K562 (cell line): Measurements from ENCODE around the gene TIMP2. TPM values are rescaled to one million over a fixed set of nuclear protein-coding genes. Genes with fewer than 3 reads are reported as not detected.
A peak's percentile ranks its signal among the peaks of the same experiment; 100 is the strongest.

Source experiments
- ATAC-seq: fragments of 200-7000 bp; cut with Tn5 transposase; 3 replicates; pipeline ENCODE4 v1.9.1; 2020; ENCODE audit warnings: moderate library complexity
- BruUV-seq: library from RNA; stranded (reverse); fragments of 400-500 nt; replicated peaks from 2 replicates; lab custom pipeline; 2021; lab: Mats Ljungman, UMichigan
- CTCF ChIA-PET: fragments of 300-600 bp; formaldehyde crosslinking; extraction: SDS; loops from one replicate; lab custom pipeline; 2021; ENCODE audit warnings: low intra/inter-chr PET ratio; lab: Yijun Ruan, JAX
- POLR2A ChIA-PET: fragments of 300-600, 350-650 bp; sonication (Branson Sonifier 250); formaldehyde crosslinking; extraction: SDS; loops from one replicate; lab custom pipeline; 2021; ENCODE audit warnings: antibody characterized with exemption, inconsistent platforms; lab: Yijun Ruan, JAX
- DNase-seq, 4 experiments: peaks; one replicate each; pipeline versions ENCODE4 v3.0.0 to v3.0.0-alpha.2; 2011 to 2018; ENCODE audit warnings: low spot score in 3 of 4, mixed read lengths in 3 of 4; ENCODE audit errors: extremely low read depth in 1 of 4
- FAIRE-seq: peaks from 2 replicates; lab custom pipeline; 2011; peaks lifted over from hg19 to GRCh38; lab: Jason Lieb, UNC
- H2AFZ ChIP-seq: 2 replicates; pipeline ENCODE4 v1.6.0; 2011; ENCODE audit warnings: low read depth, low read length, control low read depth, inconsistent platforms
- H3K27ac ChIP-seq: fragments of 200-600 bp; 3 replicates; pipeline ENCODE4 v1.8.0; 2011; ENCODE audit warnings: low read depth, mild to moderate bottlenecking, control low read depth, inconsistent platforms, low read length, moderate library complexity, mixed read lengths; ENCODE audit errors: extremely low read depth
- H3K27me3 ChIP-seq, 2 experiments: fragments of 300-600 bp in 1 of 2; 2 replicates in 1 of 2; 3 replicates in 1 of 2; pipeline versions ENCODE4 v1.6.0 to v1.8.0; 2011; ENCODE audit warnings: inconsistent platforms in 2 of 2, low read length in 2 of 2, mild to moderate bottlenecking in 1 of 2, mixed read lengths in 1 of 2, moderate library complexity in 1 of 2; ENCODE audit not compliant: control insufficient read depth in 2 of 2, insufficient read depth in 2 of 2
- H3K36me3 ChIP-seq: fragments of 300-600 bp; 3 replicates; pipeline ENCODE4 v1.8.0; 2011; ENCODE audit warnings: mild to moderate bottlenecking, low read length, inconsistent platforms; ENCODE audit not compliant: control insufficient read depth, insufficient read depth
- H3K4me1 ChIP-seq, 2 experiments: fragments of 200-600 bp in 1 of 2; replicated peaks in 1 of 2; 2 replicates in 1 of 2; 3 replicates in 1 of 2; pipeline versions ENCODE4 v1.5.1 to v1.8.0; 2011; ENCODE audit warnings: inconsistent platforms in 2 of 2, low read length in 2 of 2, mild to moderate bottlenecking in 1 of 2, mixed read lengths in 1 of 2, moderate library complexity in 1 of 2; ENCODE audit not compliant: control insufficient read depth in 2 of 2, insufficient read depth in 2 of 2
- H3K4me2 ChIP-seq: 2 replicates; pipeline ENCODE4 v1.6.1; 2011; ENCODE audit warnings: low read length, control low read depth, inconsistent platforms, mixed read lengths; ENCODE audit not compliant: insufficient read depth
- H3K4me3 ChIP-seq: fragments of 200-600 bp; sonication (generic), shearing (Covaris generic); 2 replicates; pipeline ENCODE4 v1.5.1; 2016; ENCODE audit warnings: control low read depth, inconsistent platforms
- H3K79me2 ChIP-seq: fragments of 200-600 bp; 3 replicates; pipeline ENCODE4 v1.8.0; 2011; ENCODE audit warnings: low read length, inconsistent platforms; ENCODE audit not compliant: control insufficient read depth, insufficient read depth
- H3K9ac ChIP-seq, 2 experiments: 2 replicates each; pipeline versions ENCODE4 v1.6.0 to v1.6.1; 2011; ENCODE audit warnings: low read depth in 2 of 2, low read length in 2 of 2, control low read depth in 1 of 2, inconsistent platforms in 1 of 2, mild to moderate bottlenecking in 1 of 2, mixed read lengths in 1 of 2; ENCODE audit not compliant: insufficient read depth in 1 of 2
- H3K9me1 ChIP-seq: one replicate; pipeline ENCODE4 v1.6.0; 2011; ENCODE audit warnings: inconsistent platforms, mild to moderate bottlenecking, low read length, moderate library complexity; ENCODE audit not compliant: control insufficient read depth, insufficient read depth
- H3K9me3 ChIP-seq: replicated peaks from 2 replicates; pipeline ENCODE4 v1.5.1; 2011; ENCODE audit warnings: low read depth, low read length, inconsistent platforms; ENCODE audit not compliant: control insufficient read depth, insufficient read depth
- H4K20me1 ChIP-seq: replicated peaks from 2 replicates; pipeline ENCODE4 v1.6.1; 2011; ENCODE audit warnings: low read length, inconsistent platforms, mixed read lengths; ENCODE audit not compliant: control insufficient read depth, insufficient read depth
- C11orf30 ChIP-seq: fragments of 450-650 bp; IDR thresholded peaks from 2 replicates; pipeline ENCODE4 v1.6.1; 2016; ENCODE audit warnings: low read depth, mild to moderate bottlenecking
- DDX20 ChIP-seq: fragments of 450-650 bp; IDR thresholded peaks from 2 replicates; pipeline ENCODE4 v1.6.1; 2016; ENCODE audit warnings: missing genetic modification characterization, low read depth, mild to moderate bottlenecking, missing compliant biosample characterization, moderate library complexity
- NFIC ChIP-seq: fragments of 450-650 bp; IDR thresholded peaks from 2 replicates; pipeline ENCODE4 v1.6.1; 2017; ENCODE audit warnings: mild to moderate bottlenecking, inconsistent platforms
- NR3C1 ChIP-seq: sonication (generic); formaldehyde crosslinking; IDR thresholded peaks from 2 replicates; pipeline ENCODE4 v1.8.1; 2022; ENCODE audit warnings: missing genetic modification reagents
- PTTG1 ChIP-seq: fragments of 450-650 bp; IDR thresholded peaks from 2 replicates; pipeline ENCODE4 v1.6.1; 2016; ENCODE audit warnings: low read depth, mild to moderate bottlenecking, missing genetic modification characterization, missing compliant biosample characterization
- TBL1XR1 ChIP-seq, 2 experiments: IDR thresholded peaks; 2 replicates each; pipeline ENCODE4 v1.6.1; 2012; ENCODE audit warnings: improper control_type of control experiment in 2 of 2, low read length in 2 of 2, mild to moderate bottlenecking in 1 of 2
- ZNF197 ChIP-seq: fragments of 200-800 bp; sonication (Bioruptor generic); IDR thresholded peaks from 2 replicates; pipeline ENCODE4 v1.6.1; 2016; ENCODE audit warnings: low read depth, missing genetic modification characterization, missing compliant biosample characterization
- ZNF830 ChIP-seq: fragments of 250-450 bp; sonication (Bioruptor Pico); IDR thresholded peaks from 2 replicates; pipeline ENCODE4 v1.5.0; 2021; ENCODE audit warnings: mild to moderate bottlenecking
- WGBS: fragments of 100-300 bp; shearing (Covaris generic); methylation state at CpG from one replicate; pipeline ENCODE4 v1.1.6; 2016; ENCODE audit warnings: low coverage, mixed read lengths; ENCODE audit not compliant: insufficient coverage; ENCODE audit errors: missing lambda C conversion rate; 5-methylcytosine and 5-hydroxymethylcytosine counted together
- in situ Hi-C: fragments of 300-500 bp; cut with MboI; formaldehyde crosslinking; loops from 4 replicates; pipeline ENCODE4 v1.15.0; 2018; ENCODE audit warnings: inconsistent platforms, mixed read lengths
- intact Hi-C: fragments of 100-400 bp; cut with micrococcal nuclease; formaldehyde crosslinking; loops from 2 replicates; pipeline ENCODE4 v1.14.2; 2022
- polyA plus RNA-seq, 8 experiments: library from polyadenylated mRNA; depleted of rRNA in 4 of 8; stranded (reverse) in 5 of 8; unstranded in 3 of 8; fragments of >200 nt; fragmentation: Nextera tagmentation in 2 of 8; fragmentation: Illumina TruSeq in 1 of 8; extraction: Ambion mirVana in 2 of 8; extraction: Trizol in 1 of 8; gene quantifications; 2 replicates each; pipeline versions ENCODE4 v1.2.1 to v1.2.3, GENCODE V29; 2011 to 2014; ENCODE audit warnings: inconsistent platforms in 1 of 8, missing spikeins in 1 of 8
- total RNA-seq, 7 experiments: library from RNA; depleted of rRNA in 6 of 7; stranded (reverse); fragments of >200 nt in 6 of 7; fragmentation: Illumina TruSeq in 2 of 7; extraction: Trizol in 2 of 7; gene quantifications; 2 replicates each; pipeline versions ENCODE4 v1.2.1 to v1.2.3, GENCODE V29; 2011 to 2021; ENCODE audit warnings: low replicate concordance in 1 of 7
- TF ChIP-seq, protein P1 (sequence below): sonication (generic); formaldehyde crosslinking; IDR thresholded peaks from 2 replicates; pipeline ENCODE4 v1.8.0; 2022; ENCODE audit warnings: mild to moderate bottlenecking, missing genetic modification reagents
- TF ChIP-seq, protein P2 (sequence below): fragments of 150-350 bp; conservative IDR thresholded peaks from 2 replicates; pipeline ENCODE4 v1.6.1; 2014; ENCODE audit warnings: low read length
- TF ChIP-seq, protein P3 (sequence below): fragments of 450-650 bp; IDR thresholded peaks from 2 replicates; pipeline ENCODE4 v1.6.1; 2014; ENCODE audit warnings: low read depth, mild to moderate bottlenecking, moderate library complexity, borderline replicate concordance

The TIMP2 gene
- total and polyA plus RNA-seq, 9 of the 15 experiments (the other 6 are each of a cell fraction or from before 2014, with no cell fraction given), result 0.55 TPM; not detected in 8

DNA sequence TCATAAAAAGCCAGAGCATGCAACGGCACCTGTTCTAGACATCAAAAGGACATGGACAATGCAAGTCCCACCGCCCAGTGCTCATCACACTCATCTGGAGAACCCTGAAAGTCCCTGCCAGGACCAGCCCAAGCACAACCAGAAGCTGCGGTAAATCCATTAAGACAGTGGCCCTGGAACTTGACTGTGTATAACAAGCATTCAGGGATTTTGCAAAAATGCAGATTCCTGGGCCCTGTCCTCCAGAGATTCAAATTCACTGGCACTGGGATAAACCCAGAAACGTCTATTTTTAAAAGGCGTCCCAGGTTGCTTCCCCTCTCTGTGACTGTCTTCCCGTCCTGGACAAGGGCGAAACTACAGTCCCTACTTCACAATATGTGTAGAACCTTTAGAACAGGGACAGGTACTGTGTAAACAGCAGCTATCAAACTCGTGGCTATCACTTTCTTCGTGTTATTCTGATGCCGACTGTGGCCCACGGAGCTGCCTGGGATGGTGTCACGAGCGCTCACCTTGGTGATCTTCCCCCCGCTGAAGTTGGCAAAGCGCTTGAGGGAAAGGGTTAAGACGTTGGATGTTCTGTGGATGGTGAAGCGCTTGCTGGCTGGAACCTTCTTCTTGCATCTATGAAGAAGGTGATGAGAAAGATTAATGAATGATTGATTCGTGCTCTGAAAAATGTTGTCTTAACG, 106.9 kb downstream of the TIMP2 start (continued):
- TF ChIP-seq, protein P1, sequence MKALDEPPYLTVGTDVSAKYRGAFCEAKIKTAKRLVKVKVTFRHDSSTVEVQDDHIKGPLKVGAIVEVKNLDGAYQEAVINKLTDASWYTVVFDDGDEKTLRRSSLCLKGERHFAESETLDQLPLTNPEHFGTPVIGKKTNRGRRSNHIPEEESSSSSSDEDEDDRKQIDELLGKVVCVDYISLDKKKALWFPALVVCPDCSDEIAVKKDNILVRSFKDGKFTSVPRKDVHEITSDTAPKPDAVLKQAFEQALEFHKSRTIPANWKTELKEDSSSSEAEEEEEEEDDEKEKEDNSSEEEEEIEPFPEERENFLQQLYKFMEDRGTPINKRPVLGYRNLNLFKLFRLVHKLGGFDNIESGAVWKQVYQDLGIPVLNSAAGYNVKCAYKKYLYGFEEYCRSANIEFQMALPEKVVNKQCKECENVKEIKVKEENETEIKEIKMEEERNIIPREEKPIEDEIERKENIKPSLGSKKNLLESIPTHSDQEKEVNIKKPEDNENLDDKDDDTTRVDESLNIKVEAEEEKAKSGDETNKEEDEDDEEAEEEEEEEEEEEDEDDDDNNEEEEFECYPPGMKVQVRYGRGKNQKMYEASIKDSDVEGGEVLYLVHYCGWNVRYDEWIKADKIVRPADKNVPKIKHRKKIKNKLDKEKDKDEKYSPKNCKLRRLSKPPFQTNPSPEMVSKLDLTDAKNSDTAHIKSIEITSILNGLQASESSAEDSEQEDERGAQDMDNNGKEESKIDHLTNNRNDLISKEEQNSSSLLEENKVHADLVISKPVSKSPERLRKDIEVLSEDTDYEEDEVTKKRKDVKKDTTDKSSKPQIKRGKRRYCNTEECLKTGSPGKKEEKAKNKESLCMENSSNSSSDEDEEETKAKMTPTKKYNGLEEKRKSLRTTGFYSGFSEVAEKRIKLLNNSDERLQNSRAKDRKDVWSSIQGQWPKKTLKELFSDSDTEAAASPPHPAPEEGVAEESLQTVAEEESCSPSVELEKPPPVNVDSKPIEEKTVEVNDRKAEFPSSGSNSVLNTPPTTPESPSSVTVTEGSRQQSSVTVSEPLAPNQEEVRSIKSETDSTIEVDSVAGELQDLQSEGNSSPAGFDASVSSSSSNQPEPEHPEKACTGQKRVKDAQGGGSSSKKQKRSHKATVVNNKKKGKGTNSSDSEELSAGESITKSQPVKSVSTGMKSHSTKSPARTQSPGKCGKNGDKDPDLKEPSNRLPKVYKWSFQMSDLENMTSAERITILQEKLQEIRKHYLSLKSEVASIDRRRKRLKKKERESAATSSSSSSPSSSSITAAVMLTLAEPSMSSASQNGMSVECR (CRISPR knock-in tag), result no peak
- TF ChIP-seq NR3C1 (no peak), DDX20 (tag) (no peak)

DNA sequence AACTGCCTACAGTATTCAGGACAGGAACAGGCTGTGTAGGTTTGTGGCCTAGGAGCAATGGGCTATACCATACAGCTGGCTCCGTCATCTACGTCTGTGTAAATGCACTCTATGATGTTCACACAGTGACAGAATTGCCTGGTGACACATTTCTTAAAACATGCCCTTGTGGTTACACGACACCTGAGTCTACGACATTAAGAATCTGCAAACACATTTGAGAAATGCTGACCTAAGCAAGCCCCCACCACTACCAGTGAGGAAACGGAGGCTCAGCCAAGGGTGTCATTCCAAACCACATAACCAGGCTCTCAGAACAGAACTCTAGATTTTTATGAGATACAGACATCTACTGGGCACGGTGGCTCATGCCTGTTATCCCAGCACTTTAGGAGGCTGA, 108.1 kb downstream of the TIMP2 start:
- ChIA-PET POLR2A (no interaction called here), CTCF (no interaction called here)
- in situ Hi-C loops (no loop called here), intact Hi-C loops (no loop called here)
- Histone ChIP-seq H3K4me2 (no peak overlapping the region), H3K27me3 (no peaks in the 10 kb centered on the region), H4K20me1 (no peaks in the 10 kb centered on the region; the same call in 1 of the 2 replicates), H3K27ac (no peak overlapping the region; the same call in 2 of the 3 replicates), H3K4me3 (no peak overlapping the region), H3K9me1 (no peaks in the 10 kb centered on the region), H2AFZ (no peak overlapping the region), H3K36me3 (peaks cover 90% of the 10 kb centered on the region), H3K9ac (no peak overlapping the region), H3K9me3 (no peaks in the 10 kb centered on the region), H3K79me2 (no peaks in the 10 kb centered on the region; the same call in 2 of the 3 replicates), H3K4me1 (peaks cover 4 to 5% of the 10 kb centered on the region in 2 experiments; a peak in 4 of 5 replicates)
- no peak for ATAC-seq
- WGBS, result 95% methylated on average over 6 of the region's 6 CpGs
- no TSS peak for BruUV-seq
- no peak for FAIRE-seq
- no peak for DNase-seq
- TF ChIP-seq, protein P2, sequence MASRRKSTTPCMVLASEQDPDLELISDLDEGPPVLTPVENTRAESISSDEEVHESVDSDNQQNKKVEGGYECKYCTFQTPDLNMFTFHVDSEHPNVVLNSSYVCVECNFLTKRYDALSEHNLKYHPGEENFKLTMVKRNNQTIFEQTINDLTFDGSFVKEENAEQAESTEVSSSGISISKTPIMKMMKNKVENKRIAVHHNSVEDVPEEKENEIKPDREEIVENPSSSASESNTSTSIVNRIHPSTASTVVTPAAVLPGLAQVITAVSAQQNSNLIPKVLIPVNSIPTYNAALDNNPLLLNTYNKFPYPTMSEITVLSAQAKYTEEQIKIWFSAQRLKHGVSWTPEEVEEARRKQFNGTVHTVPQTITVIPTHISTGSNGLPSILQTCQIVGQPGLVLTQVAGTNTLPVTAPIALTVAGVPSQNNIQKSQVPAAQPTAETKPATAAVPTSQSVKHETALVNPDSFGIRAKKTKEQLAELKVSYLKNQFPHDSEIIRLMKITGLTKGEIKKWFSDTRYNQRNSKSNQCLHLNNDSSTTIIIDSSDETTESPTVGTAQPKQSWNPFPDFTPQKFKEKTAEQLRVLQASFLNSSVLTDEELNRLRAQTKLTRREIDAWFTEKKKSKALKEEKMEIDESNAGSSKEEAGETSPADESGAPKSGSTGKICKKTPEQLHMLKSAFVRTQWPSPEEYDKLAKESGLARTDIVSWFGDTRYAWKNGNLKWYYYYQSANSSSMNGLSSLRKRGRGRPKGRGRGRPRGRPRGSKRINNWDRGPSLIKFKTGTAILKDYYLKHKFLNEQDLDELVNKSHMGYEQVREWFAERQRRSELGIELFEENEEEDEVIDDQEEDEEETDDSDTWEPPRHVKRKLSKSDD, result no peak
- no peak for TF ChIP-seq ZNF830
- TF ChIP-seq ZNF197 (CRISPR knock-in tag), result no peak
- TF ChIP-seq, protein P3, sequence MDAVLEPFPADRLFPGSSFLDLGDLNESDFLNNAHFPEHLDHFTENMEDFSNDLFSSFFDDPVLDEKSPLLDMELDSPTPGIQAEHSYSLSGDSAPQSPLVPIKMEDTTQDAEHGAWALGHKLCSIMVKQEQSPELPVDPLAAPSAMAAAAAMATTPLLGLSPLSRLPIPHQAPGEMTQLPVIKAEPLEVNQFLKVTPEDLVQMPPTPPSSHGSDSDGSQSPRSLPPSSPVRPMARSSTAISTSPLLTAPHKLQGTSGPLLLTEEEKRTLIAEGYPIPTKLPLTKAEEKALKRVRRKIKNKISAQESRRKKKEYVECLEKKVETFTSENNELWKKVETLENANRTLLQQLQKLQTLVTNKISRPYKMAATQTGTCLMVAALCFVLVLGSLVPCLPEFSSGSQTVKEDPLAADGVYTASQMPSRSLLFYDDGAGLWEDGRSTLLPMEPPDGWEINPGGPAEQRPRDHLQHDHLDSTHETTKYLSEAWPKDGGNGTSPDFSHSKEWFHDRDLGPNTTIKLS, result no peak
- TF ChIP-seq TBL1XR1 (IDR thresholded peaks at IDR 0.05; ENCODE audit: low read length in 2 of 2), result no peak
- no peak for TF ChIP-seq PTTG1 (tag)
- TF ChIP-seq C11orf30, result peak; percentile 35
- no peak for TF ChIP-seq NFIC
